Neural progenitor cell (in vitro differentiated cells): ENCODE results near the gene FOXO4. TPM values are rescaled to one million over a fixed set of nuclear protein-coding genes. Genes with fewer than 3 reads are reported as not detected.
"Not testable (repeated sequence)": the region's sequence is repeated elsewhere in the genome, so short reads cannot be mapped to it uniquely, and the experiment has no call there.

Experiments used
- DNase-seq: peaks from one replicate; pipeline ENCODE4 v3.0.0-alpha.2; 2016; ENCODE audit warnings: low spot score
- H2AFZ ChIP-seq: fragments of 200-600 bp; sonication (generic); replicated peaks from 2 replicates; pipeline ENCODE4 v1.6.1; 2016; ENCODE audit warnings: antibody characterized with exemption
- H3F3A ChIP-seq: fragments of 200-600 bp; sonication (generic); 2 replicates; pipeline ENCODE4 v1.6.1; 2016; ENCODE audit warnings: antibody characterized with exemption, low read depth
- H3K27ac ChIP-seq: fragments of 200-600 bp; sonication (generic); 2 replicates; pipeline ENCODE4 v1.5.1; 2016; ENCODE audit warnings: mild to moderate bottlenecking
- H3K27me3 ChIP-seq: fragments of 200-600 bp; sonication (generic); 2 replicates; pipeline ENCODE4 v1.6.1; 2016; ENCODE audit warnings: mild to moderate bottlenecking, moderate library complexity
- H3K36me3 ChIP-seq: fragments of 200-600 bp; sonication (generic); 2 replicates; pipeline ENCODE4 v1.5.1; 2016
- H3K4me1 ChIP-seq: fragments of 200-600 bp; sonication (generic); 2 replicates; pipeline ENCODE4 v1.6.1; 2016; ENCODE audit warnings: mixed run types
- H3K4me2 ChIP-seq: fragments of 200-600 bp; sonication (generic); 2 replicates; pipeline ENCODE4 v1.6.1; 2016
- H3K4me3 ChIP-seq: fragments of 200-600 bp; sonication (generic); 2 replicates; pipeline ENCODE4 v1.5.1; 2016
- H3K79me2 ChIP-seq: fragments of 200-600 bp; sonication (generic); 2 replicates; pipeline ENCODE4 v1.6.1; 2016; ENCODE audit warnings: low read depth
- H3K9ac ChIP-seq: fragments of 200-600 bp; sonication (generic); 2 replicates; pipeline ENCODE4 v1.6.1; 2016
- H3K9me3 ChIP-seq: fragments of 200-600 bp; sonication (generic); 2 replicates; pipeline ENCODE4 v1.5.1; 2016; ENCODE audit warnings: low read depth
- H4K20me1 ChIP-seq: fragments of 200-600 bp; sonication (generic); 2 replicates; pipeline ENCODE4 v1.6.1; 2016; ENCODE audit warnings: low read depth
- H3K27ac Mint-ChIP-seq: 3 replicates; pipeline ENCODE4 v1.8.0; 2021; ENCODE audit warnings: mixed read lengths
- H3K27me3 Mint-ChIP-seq: 2 replicates; pipeline ENCODE4 v1.8.0; 2022; ENCODE audit warnings: low read depth, mild to moderate bottlenecking, inconsistent platforms, moderate library complexity, mixed read lengths; ENCODE audit not compliant: insufficient read depth
- H3K36me3 Mint-ChIP-seq: 3 replicates; pipeline ENCODE4 v1.8.0; 2021; ENCODE audit warnings: mixed read lengths
- H3K4me1 Mint-ChIP-seq: 3 replicates; pipeline ENCODE4 v1.8.0; 2021; ENCODE audit warnings: mixed read lengths
- H3K4me3 Mint-ChIP-seq: 3 replicates; pipeline ENCODE4 v1.8.0; 2021; ENCODE audit warnings: mild to moderate bottlenecking, moderate library complexity, mixed read lengths
- H3K9me3 Mint-ChIP-seq: 3 replicates; pipeline ENCODE4 v1.8.0; 2020; ENCODE audit warnings: mixed read lengths
- CTCF ChIP-seq: fragments of 200-600 bp; sonication (generic); IDR thresholded peaks from 2 replicates; pipeline ENCODE4 v1.5.1; 2017; ENCODE audit warnings: antibody characterized with exemption, mild to moderate bottlenecking
- EZH2 ChIP-seq: fragments of 200-600 bp; sonication (generic); IDR thresholded peaks from 2 replicates; pipeline ENCODE4 v1.6.1; 2017; ENCODE audit warnings: antibody characterized with exemption, mild to moderate bottlenecking, moderate library complexity
- EZH2phosphoT487 ChIP-seq: fragments of 200-600 bp; sonication (generic); IDR thresholded peaks from 2 replicates; pipeline ENCODE4 v1.6.1; 2017; ENCODE audit warnings: antibody characterized with exemption
- total RNA-seq: library from RNA; depleted of rRNA; stranded (reverse); fragments of >200 nt; gene quantifications from 2 replicates; pipeline ENCODE4 v1.2.3, GENCODE V29; 2015; ENCODE audit warnings: low replicate concordance

The FOXO4 gene, protein sequence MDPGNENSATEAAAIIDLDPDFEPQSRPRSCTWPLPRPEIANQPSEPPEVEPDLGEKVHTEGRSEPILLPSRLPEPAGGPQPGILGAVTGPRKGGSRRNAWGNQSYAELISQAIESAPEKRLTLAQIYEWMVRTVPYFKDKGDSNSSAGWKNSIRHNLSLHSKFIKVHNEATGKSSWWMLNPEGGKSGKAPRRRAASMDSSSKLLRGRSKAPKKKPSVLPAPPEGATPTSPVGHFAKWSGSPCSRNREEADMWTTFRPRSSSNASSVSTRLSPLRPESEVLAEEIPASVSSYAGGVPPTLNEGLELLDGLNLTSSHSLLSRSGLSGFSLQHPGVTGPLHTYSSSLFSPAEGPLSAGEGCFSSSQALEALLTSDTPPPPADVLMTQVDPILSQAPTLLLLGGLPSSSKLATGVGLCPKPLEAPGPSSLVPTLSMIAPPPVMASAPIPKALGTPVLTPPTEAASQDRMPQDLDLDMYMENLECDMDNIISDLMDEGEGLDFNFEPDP
- 2.5 and 6.8 TPM in 2 replicates for total RNA-seq

- H3K27me3 Mint-ChIP-seq = peaks cover 12% of the 10 kb centered on the region
- peaks cover 2% of the 10 kb centered on the region for H4K20me1 ChIP-seq
- peaks cover 47% of the 10 kb centered on the region for H3K27me3 ChIP-seq
- no peak for TF ChIP-seq CTCF
- no peak for TF ChIP-seq EZH2
- TF ChIP-seq EZH2phosphoT487 = no peak
- H3K4me2 ChIP-seq = peak within 1 kb of the TSS; percentile 82
- H3K79me2 ChIP-seq = no peaks in the 10 kb centered on the region
- peaks cover 6% of the 10 kb centered on the region for H3K4me1 ChIP-seq
- no peak within 1 kb of the TSS for H3K9ac ChIP-seq
- peaks cover 4% of the 10 kb centered on the region for H3F3A ChIP-seq
- H3K4me1 Mint-ChIP-seq = peaks cover 16% of the 10 kb centered on the region
- H2AFZ ChIP-seq = peak within 1 kb of the TSS; percentile 91
- H3K9me3 ChIP-seq = no peaks in the 10 kb centered on the region
- no peaks in the 10 kb centered on the region for H3K36me3 Mint-ChIP-seq
- H3K27ac Mint-ChIP-seq = no peak within 1 kb of the TSS
- no peak within 1 kb of the TSS for H3K27ac ChIP-seq
- no peaks in the 10 kb centered on the region for H3K36me3 ChIP-seq
- DNase-seq = peak; percentile 93
- H3K4me3 Mint-ChIP-seq = peak within 1 kb of the TSS; percentile 90
- peaks cover 12% of the 10 kb centered on the region for H3K9me3 Mint-ChIP-seq
- peak within 1 kb of the TSS; percentile 60 for H3K4me3 ChIP-seq
These were observed at the start of gene FOXO4 for GRCh38 chrX:71095555-71095980. Gene FOXO4, plus strand, starts transcription at chrX:71095851. Its CDS starts 678 bp downstream, at chrX:71096529.

DNA sequence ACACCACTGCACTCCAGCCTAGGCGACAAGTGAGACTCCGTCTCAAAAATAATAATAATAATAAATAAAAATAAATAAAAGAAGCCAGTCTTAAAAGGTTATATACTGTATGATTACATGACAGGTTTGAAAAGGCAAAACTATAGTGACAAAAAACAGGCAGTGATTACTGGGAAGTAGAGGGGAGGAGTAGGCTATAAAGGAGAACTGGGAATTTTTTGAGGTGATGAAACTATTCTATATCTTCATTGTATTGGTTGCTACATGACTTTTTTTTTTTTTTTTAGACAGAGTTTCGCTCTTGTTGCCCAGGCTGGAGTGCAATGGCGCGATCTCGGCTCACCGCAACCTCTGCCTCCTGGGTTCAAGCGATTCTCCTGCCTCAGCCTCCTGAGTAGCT lies 47.8 kb upstream of the FOXO4 start:
- not testable (repeated sequence) for H3K4me3 Mint-ChIP-seq, H3K27ac Mint-ChIP-seq, H3K79me2 ChIP-seq

DNA sequence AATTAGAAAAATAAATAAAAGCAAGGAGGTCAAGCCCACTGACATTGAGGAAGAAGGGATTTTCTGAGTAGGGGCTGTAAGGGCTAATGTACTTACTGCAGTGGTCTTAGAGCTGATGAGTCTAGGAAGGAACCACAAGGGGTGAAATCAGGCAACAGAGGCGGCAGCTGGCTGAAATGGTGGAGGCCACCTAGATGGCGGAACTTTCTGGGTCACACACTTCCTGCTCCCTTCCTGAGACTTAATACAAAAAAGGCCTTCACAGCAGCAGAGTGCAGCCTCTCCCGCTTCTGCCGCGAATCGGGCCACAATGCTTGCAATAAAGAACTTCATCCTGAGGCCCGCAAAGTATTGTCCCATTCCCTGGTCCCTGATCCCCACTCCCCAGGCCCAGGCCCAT lies 42.9 kb upstream of the FOXO4 start:
- Histone ChIP-seq H2AFZ (no peak overlapping the region), H3K36me3 (peaks cover 5% of the 10 kb centered on the region), H3K79me2 (no peaks in the 10 kb centered on the region), H3F3A (peaks cover 7% of the 10 kb centered on the region), H3K27me3 (no peaks in the 10 kb centered on the region), H3K4me2 (peak overlapping the region; percentile 74), H3K9me3 (no peaks in the 10 kb centered on the region), H4K20me1 (no peaks in the 10 kb centered on the region), H3K27ac (no peak overlapping the region), H3K9ac (no peak overlapping the region), H3K4me3 (peak overlapping the region; percentile 50), H3K4me1 (no peaks in the 10 kb centered on the region)
- Mint-ChIP-seq H3K27ac (no peak overlapping the region), H3K4me1 (peaks cover 3% of the 10 kb centered on the region), H3K9me3 (no peaks in the 10 kb centered on the region), H3K4me3 (peak overlapping the region; percentile 76), H3K27me3 (no peaks in the 10 kb centered on the region), H3K36me3 (no peaks in the 10 kb centered on the region)
- TF ChIP-seq EZH2 (no peak), CTCF (no peak), EZH2phosphoT487 (no peak)
- no peak for DNase-seq

More for the DNA sequence above, 47.8 kb upstream of the FOXO4 start:
- not testable (repeated sequence) for H3K27me3 ChIP-seq, H3K4me1 ChIP-seq, H3F3A ChIP-seq, H3K9ac ChIP-seq, H3K4me3 ChIP-seq, H2AFZ ChIP-seq, H4K20me1 ChIP-seq, H3K9me3 Mint-ChIP-seq, H3K36me3 ChIP-seq, H3K4me2 ChIP-seq, H3K27ac ChIP-seq, H3K4me1 Mint-ChIP-seq, H3K36me3 Mint-ChIP-seq, H3K9me3 ChIP-seq, H3K27me3 Mint-ChIP-seq, DNase-seq

DNA sequence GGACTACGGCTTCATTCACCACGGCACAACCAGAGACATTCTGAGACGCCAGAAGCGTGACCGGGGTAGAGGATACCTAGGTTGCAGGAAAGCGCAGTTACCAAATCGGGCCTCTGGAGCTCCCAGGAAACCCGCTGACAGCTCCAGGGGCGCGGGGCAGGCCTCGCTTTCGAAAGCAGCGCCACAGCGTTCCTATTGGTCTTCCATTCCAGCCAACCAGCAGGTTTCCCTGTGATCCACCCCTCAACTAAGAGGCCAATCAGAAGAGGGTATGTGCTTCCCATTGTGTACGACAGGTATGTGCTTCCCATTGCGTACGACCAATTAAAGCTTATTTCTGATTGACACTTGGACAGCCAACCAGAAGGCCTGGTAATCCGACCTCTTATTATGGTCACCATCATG lies 42.4 kb upstream of the FOXO4 start:
- no peaks in the 10 kb centered on the region for H3K27me3 ChIP-seq
- H3K4me1 Mint-ChIP-seq = peaks cover 3% of the 10 kb centered on the region
- no peaks in the 10 kb centered on the region for H3K4me1 ChIP-seq
- no peaks in the 10 kb centered on the region for H3K27me3 Mint-ChIP-seq
- H3K27ac Mint-ChIP-seq = no peak overlapping the region
- no peaks in the 10 kb centered on the region for H4K20me1 ChIP-seq
- H3K9me3 Mint-ChIP-seq = no peaks in the 10 kb centered on the region
- H3K4me2 ChIP-seq = peak overlapping the region; percentile 74
- no peaks in the 10 kb centered on the region for H3K36me3 Mint-ChIP-seq
- TF ChIP-seq EZH2phosphoT487 = no peak
- no peak for TF ChIP-seq EZH2
- no peak for TF ChIP-seq CTCF
- H3K27ac ChIP-seq = no peak overlapping the region
- H3K4me3 Mint-ChIP-seq = peak overlapping the region; percentile 76
- peak; percentile 84 for DNase-seq
- H3K9me3 ChIP-seq = no peaks in the 10 kb centered on the region
- H3K9ac ChIP-seq = no peak overlapping the region
- peak overlapping the region; percentile 50 for H3K4me3 ChIP-seq
- H3K79me2 ChIP-seq = no peaks in the 10 kb centered on the region
- peaks cover 5% of the 10 kb centered on the region for H3K36me3 ChIP-seq
- H3F3A ChIP-seq = peaks cover 7% of the 10 kb centered on the region
- no peak overlapping the region for H2AFZ ChIP-seq
